Activated T-cell treated with anti-CD3 and anti-CD28 coated beads, Interleukin-2, amount 50 U/mL, for 1 hour (primary cell): ENCODE measurements around the gene PRKG1.
"Not testable (repeated sequence)": the region's sequence is repeated elsewhere in the genome, so short reads cannot be mapped to it uniquely, and the experiment has no call there.

ENCODE experiments used
- DNase-seq: peaks from one replicate; pipeline ENCODE4 v3.0.0-alpha.2; 2020

The PRKG1 gene

GRCh38 chr10:51281387-51281786 is 207.1 kb downstream of the PRKG1 start:
- not testable (repeated sequence) for DNase-seq

- no peak for DNase-seq
Measured at GRCh38 chr10:51285601-51286000, 211.3 kb downstream of the PRKG1 start.

- DNase-seq, result no peak
Measured at GRCh38 chr10:51288511-51288910, 214.2 kb downstream of the PRKG1 start.

- DNase-seq, result no peak
Measured at GRCh38 chr10:51289519-51289918, 215.2 kb downstream of the PRKG1 start.

- no peak for DNase-seq
Measured at GRCh38 chr10:51291961-51292360, 217.7 kb downstream of the PRKG1 start.

GRCh38 chr10:51297438-51297837 is 223.2 kb downstream of the PRKG1 start:
- DNase-seq, result no peak

GRCh38 chr10:51300617-51301304 is 226.5 kb downstream of the PRKG1 start:
- no peak for DNase-seq

- DNase-seq, result no peak
Measured at GRCh38 chr10:51301644-51302043, 227.4 kb downstream of the PRKG1 start.

- DNase-seq, result no peak
Measured at GRCh38 chr10:51302316-51302715, 228.0 kb downstream of the PRKG1 start.

- no peak for DNase-seq
Measured at GRCh38 chr10:51308116-51308515, 233.8 kb downstream of the PRKG1 start.

GRCh38 chr10:51311228-51311627 is 236.9 kb downstream of the PRKG1 start:
- DNase-seq, result no peak

GRCh38 chr10:51312817-51313216 is 238.5 kb downstream of the PRKG1 start:
- no peak for DNase-seq

- DNase-seq, result no peak
Measured at GRCh38 chr10:51313251-51313650, 239.0 kb downstream of the PRKG1 start.

- no peak for DNase-seq
Measured at GRCh38 chr10:51313773-51314478, 239.6 kb downstream of the PRKG1 start.

GRCh38 chr10:51314481-51314880 is 240.2 kb downstream of the PRKG1 start:
- no peak for DNase-seq

GRCh38 chr10:51318399-51319172 is 244.3 kb downstream of the PRKG1 start:
- no peak for DNase-seq

GRCh38 chr10:51319173-51319435 is 244.8 kb downstream of the PRKG1 start:
- no peak for DNase-seq

GRCh38 chr10:51321300-51321699 is 247.0 kb downstream of the PRKG1 start:
- no peak for DNase-seq

- DNase-seq, result no peak
Measured at GRCh38 chr10:51321980-51322379, 247.7 kb downstream of the PRKG1 start.

GRCh38 chr10:51325649-51326048 is 251.4 kb downstream of the PRKG1 start:
- no peak for DNase-seq

- no peak for DNase-seq
Measured at GRCh38 chr10:51326174-51326573, 251.9 kb downstream of the PRKG1 start.

GRCh38 chr10:51327432-51327831 is 253.1 kb downstream of the PRKG1 start:
- DNase-seq, result no peak

- DNase-seq, result no peak
Measured at GRCh38 chr10:51340366-51340765, 266.1 kb downstream of the PRKG1 start.
